Measurements from ENCODE around the gene ADAMTSL5.
A peak's percentile ranks its signal among the peaks of the same experiment; 100 is the strongest.
"Not testable (repeated sequence)": the region's sequence is repeated elsewhere in the genome, so short reads cannot be mapped to it uniquely, and the experiment has no call there.

ADAMTSL5 gene

GRCh38 chr19:1521636-1522035, 8.8 kb upstream of the ADAMTSL5 start:
- Histone ChIP-seq H3K4me1 (peaks cover 8 to 28% (median 21%) of the 10 kb centered on the region in 10 experiments), H3K36me3 (no peaks in the 10 kb centered on the region), H3K4me2 (peak overlapping the region in 8 of 11 experiments; percentile 28 to 81 (median 70); a peak in 16 of 22 replicates), H3K4me3 (no peak overlapping the region), H3K9me3 (replicated peaks in 1 of 11) (0 out of 22 replicates have a peak, but pooled peaks cover 0 to 4% (median 0%) of the 10 kb centered on the region in 11 experiments), H3K27ac (no peak overlapping the region), H3K27me3 (peaks cover 20 to 36% (median 30%) of the 10 kb centered on the region in 11 experiments; a peak in 20 of 22 replicates), H3K9ac (peak overlapping the region in 2 of 11 experiments; percentile 13 to 33; a peak in 2 of 22 replicates), H4K20me1 (peaks cover 0 to 14% (median 0%) of the 10 kb centered on the region in 11 experiments; a peak in 1 of 22 replicates)
- no peak for TF ChIP-seq Cebpa-rat (IDR thresholded peaks at IDR 0.05)

DNA sequence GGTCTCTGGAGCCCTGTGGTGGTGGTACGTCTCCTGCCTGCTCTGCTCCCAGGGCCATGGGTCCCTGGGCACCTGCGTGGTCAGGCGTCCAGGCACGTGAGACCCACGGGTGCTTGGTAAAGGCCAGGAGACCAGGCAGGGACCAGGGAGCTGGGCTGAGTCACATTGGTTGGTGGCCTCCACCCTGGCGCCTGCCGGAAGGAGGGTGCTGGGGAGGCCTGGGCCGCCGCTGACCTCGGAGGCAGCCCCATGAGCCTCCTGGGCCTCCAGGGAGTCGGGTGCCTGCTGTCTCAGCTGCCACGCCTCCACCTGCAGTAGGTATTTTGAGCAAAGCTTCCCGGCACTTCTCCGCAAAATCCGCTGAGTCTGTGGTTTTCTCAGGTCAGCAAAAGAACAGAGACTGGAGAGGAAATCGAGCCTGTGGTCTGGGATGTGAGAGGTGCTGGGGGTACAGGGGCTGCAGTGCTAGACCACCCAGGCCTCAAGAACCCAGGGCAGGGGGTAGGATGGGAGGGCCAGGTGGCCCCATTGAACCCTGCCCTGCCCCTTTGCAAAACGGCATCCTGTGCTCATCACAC, 7.5 kb upstream of the ADAMTSL5 start:
- no peak overlapping the region for H3K27ac ChIP-seq
- H4K20me1 ChIP-seq, result peaks cover 0 to 6% (median 0%) of the 10 kb centered on the region in 11 experiments; a peak in 1 of 22 replicates
- peaks cover 17 to 29% (median 25%) of the 10 kb centered on the region in 11 experiments; a peak in 20 of 22 replicates for H3K27me3 ChIP-seq
- peak overlapping the region in 3 of 11 experiments; percentile 6 to 53 (median 35); a peak in 3 of 22 replicates for H3K9ac ChIP-seq
- H3K4me2 ChIP-seq, result peak overlapping the region; percentile 55 to 83 (median 75)
- no peak for TF ChIP-seq Cebpa-rat (IDR thresholded peaks at IDR 0.05)
- 0 out of 22 replicates have a peak, but pooled peaks cover 0 to 4% (median 0%) of the 10 kb centered on the region in 11 experiments for H3K9me3 ChIP-seq (replicated peaks in 1 of 11)
- no peaks in the 10 kb centered on the region for H3K36me3 ChIP-seq
- peaks cover 8 to 28% (median 21%) of the 10 kb centered on the region in 10 experiments for H3K4me1 ChIP-seq
- no peak overlapping the region for H3K4me3 ChIP-seq

- H3K4me1 ChIP-seq, result peaks cover 8 to 28% (median 21%) of the 10 kb centered on the region in 10 experiments
- H3K4me3 ChIP-seq; H3K27ac ChIP-seq; H3K36me3 ChIP-seq; H3K9me3 ChIP-seq (replicated peaks in 1 of 11); H4K20me1 ChIP-seq: not testable (repeated sequence)
- H3K9ac ChIP-seq, result peak overlapping the region in 2 of 11 experiments; percentile 6 to 35; a peak in 1 of 22 replicates
- peaks cover 16 to 24% (median 20%) of the 10 kb centered on the region in 11 experiments; a peak in 19 of 22 replicates for H3K27me3 ChIP-seq
- H3K4me2 ChIP-seq, result peak overlapping the region; percentile 55 to 83 (median 75)
Observed at GRCh38 chr19:1519802-1520201, 7.0 kb upstream of the ADAMTSL5 start.

GRCh38 chr19:1518471-1518870, 5.7 kb upstream of the ADAMTSL5 start:
- Histone ChIP-seq H4K20me1 (peaks cover 0 to 6% (median 0%) of the 10 kb centered on the region in 11 experiments; a peak in 1 of 22 replicates), H3K36me3 (no peaks in the 10 kb centered on the region), H3K9ac (no peak overlapping the region), H3K27me3 (peaks cover 9 to 20% (median 16%) of the 10 kb centered on the region in 11 experiments), H3K4me2 (no peak overlapping the region), H3K27ac (no peak overlapping the region), H3K4me1 (peaks cover 8 to 28% (median 21%) of the 10 kb centered on the region in 10 experiments), H3K9me3 (replicated peaks in 1 of 11) (no peaks in the 10 kb centered on the region), H3K4me3 (no peak overlapping the region)
- no peak for TF ChIP-seq Cebpa-rat (IDR thresholded peaks at IDR 0.05)

GRCh38 chr19:1516395-1516753, 3.6 kb upstream of the ADAMTSL5 start:
- no peak for TF ChIP-seq Cebpa-rat (IDR thresholded peaks at IDR 0.05)
- Histone ChIP-seq H3K4me1 (peaks cover 8 to 28% (median 19%) of the 10 kb centered on the region in 10 experiments), H3K27ac (no peak overlapping the region), H3K4me2 (no peak overlapping the region), H4K20me1 (peaks cover 0 to 16% (median 0%) of the 10 kb centered on the region in 11 experiments; a peak in 7 of 22 replicates), H3K4me3 (no peak overlapping the region), H3K36me3 (no peaks in the 10 kb centered on the region), H3K27me3 (peaks cover 24 to 30% (median 28%) of the 10 kb centered on the region in 11 experiments), H3K9ac (no peak overlapping the region), H3K9me3 (replicated peaks in 1 of 11) (0 out of 22 replicates have a peak, but pooled peaks cover 0 to 4% (median 0%) of the 10 kb centered on the region in 11 experiments)

DNA sequence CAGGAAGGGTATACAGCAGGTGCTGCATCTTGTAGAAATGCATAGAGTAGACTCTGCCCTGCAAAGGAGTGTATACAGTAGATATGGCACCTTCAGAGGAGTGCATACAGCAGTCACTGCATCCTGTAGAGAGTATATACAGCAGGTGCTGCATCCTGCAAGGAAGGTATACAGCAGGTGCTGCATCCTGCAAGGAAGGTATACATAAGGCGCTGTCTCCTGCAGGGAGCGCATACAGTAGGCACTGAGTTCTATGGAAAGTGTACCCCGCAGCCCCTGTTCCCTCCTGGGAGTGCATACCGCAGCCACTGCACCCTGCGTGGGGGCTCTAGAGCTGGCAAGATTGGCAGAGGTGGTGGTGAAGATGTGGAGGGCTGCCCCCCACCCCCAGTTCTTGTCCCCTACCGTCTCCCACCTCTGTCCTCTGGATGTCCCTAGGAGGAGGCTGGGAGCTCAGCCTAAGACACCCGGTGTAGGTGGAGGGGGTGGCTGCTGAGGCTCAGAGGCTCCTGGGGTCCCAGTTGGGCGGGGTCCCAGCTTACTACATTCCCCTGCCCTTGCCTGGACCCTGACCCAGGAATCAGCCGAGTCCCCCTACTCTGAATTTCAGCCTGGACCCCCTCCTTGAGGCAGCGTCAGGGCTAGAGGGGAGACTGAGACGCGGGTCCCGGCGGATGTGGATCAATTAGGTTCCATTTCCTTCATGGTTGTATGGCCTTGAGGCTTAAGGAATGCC, 2.3 kb upstream of the ADAMTSL5 start:
- Histone ChIP-seq H3K36me3 (no peaks in the 10 kb centered on the region), H3K9ac (no peak overlapping the region), H3K27me3 (peaks cover 36 to 42% (median 39%) of the 10 kb centered on the region in 11 experiments), H4K20me1 (peaks cover 0 to 16% (median 4%) of the 10 kb centered on the region in 11 experiments; a peak in 8 of 22 replicates), H3K9me3 (replicated peaks in 1 of 11) (0 out of 22 replicates have a peak, but pooled peaks cover 0 to 4% (median 0%) of the 10 kb centered on the region in 11 experiments), H3K4me2 (no peak overlapping the region), H3K4me1 (peaks cover 7 to 28% (median 19%) of the 10 kb centered on the region in 10 experiments), H3K4me3 (no peak overlapping the region), H3K27ac (no peak overlapping the region)
- no peak for TF ChIP-seq Cebpa-rat (IDR thresholded peaks at IDR 0.05)

DNA sequence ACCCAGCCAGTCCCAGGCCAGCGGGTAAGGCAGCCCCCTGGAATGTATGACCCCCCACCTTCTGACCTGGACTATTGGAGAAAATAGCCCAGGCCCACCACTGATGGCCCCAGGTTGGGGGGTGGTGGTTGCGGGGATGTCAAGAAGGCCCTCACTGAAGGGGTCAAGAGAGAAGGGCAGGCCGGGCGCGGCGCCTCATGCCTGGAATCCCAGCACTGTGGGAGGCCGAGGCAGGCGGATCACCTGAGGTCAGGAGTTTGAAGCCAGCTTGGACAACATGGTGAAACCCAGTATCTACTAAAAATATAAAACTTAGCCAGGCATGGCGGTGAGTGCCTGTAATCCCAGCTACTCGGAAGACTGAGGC, 1.5 kb upstream of the ADAMTSL5 start:
- H3K9ac ChIP-seq, result no peak overlapping the region
- TF ChIP-seq Cebpa-rat (IDR thresholded peaks at IDR 0.05), result no peak
- H3K9me3 ChIP-seq (replicated peaks in 1 of 11), result 0 out of 22 replicates have a peak, but pooled peaks cover 0 to 4% (median 0%) of the 10 kb centered on the region in 11 experiments
- H3K27ac ChIP-seq, result no peak overlapping the region
- H3K4me2 ChIP-seq, result no peak overlapping the region
- no peak overlapping the region for H3K4me3 ChIP-seq
- peaks cover 0 to 20% (median 4%) of the 10 kb centered on the region in 11 experiments; a peak in 8 of 22 replicates for H4K20me1 ChIP-seq
- peaks cover 42 to 49% (median 45%) of the 10 kb centered on the region in 11 experiments for H3K27me3 ChIP-seq
- H3K4me1 ChIP-seq, result peaks cover 6 to 33% (median 21%) of the 10 kb centered on the region in 10 experiments; a peak in 18 of 20 replicates
- H3K36me3 ChIP-seq, result no peaks in the 10 kb centered on the region

DNA sequence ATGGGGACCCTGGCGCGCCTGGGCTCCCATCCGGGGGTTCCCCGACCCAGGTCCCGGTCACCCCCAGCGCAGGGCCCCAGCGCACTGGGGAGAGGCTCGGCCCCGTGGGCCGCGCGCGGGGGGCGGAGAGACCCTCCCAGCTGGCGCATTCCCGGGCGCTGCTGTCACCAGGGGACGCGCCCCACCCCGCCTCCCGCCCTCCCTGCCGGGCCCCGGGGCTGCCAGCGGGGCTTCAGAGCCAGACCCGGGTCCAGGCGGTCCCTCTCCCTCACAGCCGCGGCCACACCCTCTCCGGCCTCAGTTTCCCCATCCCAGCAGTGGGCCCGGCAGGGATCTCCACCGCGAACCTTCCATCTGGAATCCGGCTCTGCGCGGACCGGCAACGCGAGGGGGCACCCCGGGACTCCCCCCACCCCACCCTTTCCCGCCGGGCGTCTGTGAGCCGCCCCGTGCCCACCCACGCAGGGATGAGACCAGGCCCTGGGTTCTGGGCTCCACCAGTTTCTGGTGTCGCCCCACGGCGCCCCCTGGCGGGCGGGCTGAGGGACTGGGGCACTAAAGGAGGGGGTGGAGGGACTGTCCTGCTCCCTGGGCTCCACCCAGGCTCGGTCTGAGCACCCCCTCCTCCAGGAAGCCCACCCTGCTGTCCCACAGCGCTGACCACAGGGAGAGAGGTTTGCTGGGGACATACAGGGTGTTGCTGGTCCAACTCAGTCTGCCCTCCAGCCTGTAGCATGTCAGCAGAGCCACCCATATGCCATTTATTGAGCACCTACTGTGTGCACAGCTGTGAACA, 878 bp upstream of the ADAMTSL5 start:
- Histone ChIP-seq H3K4me1 (peaks cover 6 to 39% (median 27%) of the 10 kb centered on the region in 10 experiments; a peak in 18 of 20 replicates), H3K4me3 (peak overlapping the region in 3 of 10 experiments; percentile 27 to 42 (median 31); a peak in 3 of 20 replicates), H4K20me1 (peaks cover 0 to 20% (median 4%) of the 10 kb centered on the region in 11 experiments; a peak in 8 of 22 replicates), H3K4me2 (peak overlapping the region in 6 of 11 experiments; percentile 15 to 66 (median 52); a peak in 9 of 22 replicates), H3K27ac (no peak overlapping the region), H3K36me3 (no peaks in the 10 kb centered on the region), H3K9me3 (replicated peaks in 1 of 11) (0 out of 22 replicates have a peak, but pooled peaks cover 0 to 4% (median 0%) of the 10 kb centered on the region in 11 experiments), H3K27me3 (peaks cover 42 to 49% (median 45%) of the 10 kb centered on the region in 11 experiments), H3K9ac (no peak overlapping the region)
- no peak for TF ChIP-seq Cebpa-rat (IDR thresholded peaks at IDR 0.05)

All from BLaER1 treated with 17β-estradiol and CSF1 and Interleukin-3, amounts not matched to agents 10 nM and 100 nM (cell line).